ENCODE results near the gene ROM1.
A peak's percentile ranks its signal among the peaks of the same experiment; 100 is the strongest.

GRCh38 chr11:62599069-62599696 lies 13.9 kb upstream of the ROM1 start:
- TF ChIP-seq, protein P1, sequence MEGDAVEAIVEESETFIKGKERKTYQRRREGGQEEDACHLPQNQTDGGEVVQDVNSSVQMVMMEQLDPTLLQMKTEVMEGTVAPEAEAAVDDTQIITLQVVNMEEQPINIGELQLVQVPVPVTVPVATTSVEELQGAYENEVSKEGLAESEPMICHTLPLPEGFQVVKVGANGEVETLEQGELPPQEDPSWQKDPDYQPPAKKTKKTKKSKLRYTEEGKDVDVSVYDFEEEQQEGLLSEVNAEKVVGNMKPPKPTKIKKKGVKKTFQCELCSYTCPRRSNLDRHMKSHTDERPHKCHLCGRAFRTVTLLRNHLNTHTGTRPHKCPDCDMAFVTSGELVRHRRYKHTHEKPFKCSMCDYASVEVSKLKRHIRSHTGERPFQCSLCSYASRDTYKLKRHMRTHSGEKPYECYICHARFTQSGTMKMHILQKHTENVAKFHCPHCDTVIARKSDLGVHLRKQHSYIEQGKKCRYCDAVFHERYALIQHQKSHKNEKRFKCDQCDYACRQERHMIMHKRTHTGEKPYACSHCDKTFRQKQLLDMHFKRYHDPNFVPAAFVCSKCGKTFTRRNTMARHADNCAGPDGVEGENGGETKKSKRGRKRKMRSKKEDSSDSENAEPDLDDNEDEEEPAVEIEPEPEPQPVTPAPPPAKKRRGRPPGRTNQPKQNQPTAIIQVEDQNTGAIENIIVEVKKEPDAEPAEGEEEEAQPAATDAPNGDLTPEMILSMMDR (IDR thresholded peaks at IDR 0.05), result no peak
- no peak for TF ChIP-seq NR2C2 (CRISPR knock-in tag; IDR thresholded peaks at IDR 0.05)
- no peak for TF ChIP-seq CREM (CRISPR knock-in tag; IDR thresholded peaks at IDR 0.05)
- TF ChIP-seq SP1 (CRISPR knock-in tag; conservative IDR thresholded peaks at IDR 0.05), result peak; percentile 72
- TF ChIP-seq, protein P2, sequence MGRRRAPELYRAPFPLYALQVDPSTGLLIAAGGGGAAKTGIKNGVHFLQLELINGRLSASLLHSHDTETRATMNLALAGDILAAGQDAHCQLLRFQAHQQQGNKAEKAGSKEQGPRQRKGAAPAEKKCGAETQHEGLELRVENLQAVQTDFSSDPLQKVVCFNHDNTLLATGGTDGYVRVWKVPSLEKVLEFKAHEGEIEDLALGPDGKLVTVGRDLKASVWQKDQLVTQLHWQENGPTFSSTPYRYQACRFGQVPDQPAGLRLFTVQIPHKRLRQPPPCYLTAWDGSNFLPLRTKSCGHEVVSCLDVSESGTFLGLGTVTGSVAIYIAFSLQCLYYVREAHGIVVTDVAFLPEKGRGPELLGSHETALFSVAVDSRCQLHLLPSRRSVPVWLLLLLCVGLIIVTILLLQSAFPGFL (CRISPR knock-in tag; IDR thresholded peaks at IDR 0.05; ENCODE audit: borderline replicate concordance), result no peak
- TF ChIP-seq USF2 (CRISPR knock-in tag; IDR thresholded peaks at IDR 0.05), result no peak
- TF ChIP-seq, protein P3, sequence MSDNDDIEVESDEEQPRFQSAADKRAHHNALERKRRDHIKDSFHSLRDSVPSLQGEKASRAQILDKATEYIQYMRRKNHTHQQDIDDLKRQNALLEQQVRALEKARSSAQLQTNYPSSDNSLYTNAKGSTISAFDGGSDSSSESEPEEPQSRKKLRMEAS (CRISPR knock-in tag; IDR thresholded peaks at IDR 0.05), result no peak
- TF ChIP-seq CBFB (CRISPR knock-in tag; IDR thresholded peaks at IDR 0.05; ENCODE audit: low read depth), result no peak
- TF ChIP-seq TP53 (CRISPR knock-in tag; IDR thresholded peaks at IDR 0.05), result no peak
- 0 out of 2 replicates have a peak, but pooled peaks have one; percentile 13 for TF ChIP-seq ETV6 (CRISPR knock-in tag; IDR thresholded peaks at IDR 0.05)
- TF ChIP-seq TEAD4 (CRISPR knock-in tag; IDR thresholded peaks at IDR 0.05), result no peak
- TF ChIP-seq FOXP1 (CRISPR knock-in tag; IDR thresholded peaks at IDR 0.05; ENCODE audit: borderline replicate concordance), result no peak

All from WTC11 (cell line).